Esophagus muscularis mucosa (tissue), 4 donors: ENCODE results near the gene MAPK8. TPM values are rescaled to one million over a fixed set of nuclear protein-coding genes. Genes with fewer than 3 reads are reported as not detected.

ENCODE experiments used
- DNase-seq: peaks from one replicate; pipeline ENCODE4 v3.0.0-alpha.2; 2017; ENCODE audit errors: extremely low spot score
- H3K27ac ChIP-seq, 4 donors: fragments of 200-600 bp; sonication (generic); replicated peaks in 1 of 4; 1 replicate in 3 of 4; 2 replicates in 1 of 4; pipeline ENCODE4 v1.5.1; 2016 to 2019; ENCODE audit warnings: mild to moderate bottlenecking in 1 of 4
- H3K27me3 ChIP-seq, 4 donors: fragments of 200-600 bp; sonication (generic); one replicate each; pipeline versions ENCODE4 v1.5.1 to v1.6.0; 2016 to 2019
- H3K36me3 ChIP-seq, 4 donors: fragments of 200-600 bp; sonication (generic); one replicate each; pipeline ENCODE4 v1.5.1; 2016 to 2019
- H3K4me1 ChIP-seq, 4 donors: fragments of 200-600 bp; sonication (generic); one replicate each; pipeline ENCODE4 v1.5.1; 2016 to 2019
- H3K4me3 ChIP-seq, 4 donors: fragments of 200-600 bp; sonication (generic); 1 replicate in 2 of 4; 2 replicates in 2 of 4; pipeline ENCODE4 v1.5.1; 2016 to 2019; ENCODE audit warnings: mild to moderate bottlenecking in 4 of 4, moderate library complexity in 1 of 4
- H3K9me3 ChIP-seq, 4 donors: fragments of 200-600 bp; sonication (generic); 1 replicate in 3 of 4; 2 replicates in 1 of 4; pipeline ENCODE4 v1.5.1; 2016 to 2019
- EP300 ChIP-seq: sonication (generic); formaldehyde crosslinking; IDR thresholded peaks from one replicate; pipeline ENCODE4 v1.6.1; 2017; ENCODE audit warnings: antibody characterized with exemption
- POLR2A ChIP-seq: fragments of 450-650 bp; IDR thresholded peaks from one replicate; pipeline ENCODE4 v1.6.1; 2017; ENCODE audit warnings: antibody characterized with exemption, moderate library complexity, mild to moderate bottlenecking, low read depth
- POLR2AphosphoS5 ChIP-seq, 2 donors: sonication (generic); formaldehyde crosslinking; IDR thresholded peaks; one replicate each; pipeline ENCODE4 v1.6.1; 2017; ENCODE audit warnings: antibody characterized with exemption in 2 of 2
- WGBS: methylation state at CpG from one replicate; pipeline ENCODE4 v1.1.5; 2018; 5-methylcytosine and 5-hydroxymethylcytosine counted together
- intact Hi-C: fragments of 100-400 bp; cut with DNase I; formaldehyde crosslinking; loops from one replicate; pipeline ENCODE4 v1.15.1; 2023
- total RNA-seq, 4 donors: library from RNA; depleted of rRNA; stranded (reverse); fragments of >200 nt; gene quantifications; one replicate each; pipeline versions ENCODE4 v1.1.0 to v1.2.1, GENCODE V29; 2016
- TF ChIP-seq, protein P1 (sequence below), 3 experiments: fragments of 200-600 bp in 2 of 3; fragments of 450-650 bp in 1 of 3; sonication (generic) in 2 of 3; IDR thresholded peaks; one replicate each; pipeline ENCODE4 v1.5.1; 2017 to 2019; ENCODE audit warnings: antibody characterized with exemption in 3 of 3, mild to moderate bottlenecking in 2 of 3, moderate library complexity in 1 of 3

MAPK8 gene
- total RNA-seq, 4 donors from 2014 or later, result 26.8 to 50.0 (median 33.1) TPM

DNA sequence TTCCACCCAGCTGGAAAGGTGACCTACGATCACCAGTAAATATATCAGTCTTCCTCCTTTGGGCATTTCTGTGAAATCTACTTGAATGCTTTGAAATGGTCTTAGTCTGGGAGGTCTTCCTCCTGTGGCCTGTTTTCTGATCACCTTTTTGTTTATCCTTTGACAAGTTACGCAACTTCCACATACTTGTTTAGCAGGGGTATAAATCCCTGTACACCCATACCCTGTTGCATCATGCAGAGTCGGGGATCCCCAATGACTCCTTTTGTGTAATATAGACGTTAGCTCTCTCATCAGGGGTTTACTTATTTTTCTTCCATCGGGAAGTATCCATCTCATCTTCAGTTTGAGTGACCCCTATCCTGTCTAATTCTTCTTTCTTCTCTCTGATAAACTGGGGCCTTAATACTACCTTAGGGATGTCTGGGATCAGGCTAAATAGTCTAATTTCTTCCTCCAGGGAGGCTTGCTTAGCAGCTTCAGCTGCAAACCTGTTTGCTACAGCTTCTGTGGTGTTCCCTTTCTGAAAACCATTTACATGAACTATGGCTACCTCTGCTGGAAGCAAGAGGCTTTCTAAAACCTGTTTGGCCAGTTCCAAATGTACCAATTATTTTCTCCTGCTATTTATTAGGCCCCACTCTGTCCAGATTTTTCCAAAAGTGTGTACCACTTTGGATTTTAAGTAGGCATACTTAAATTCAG is 25.8 kb downstream of the MAPK8 start:
- no peaks in the 10 kb centered on the region for H3K27me3 ChIP-seq
- intact Hi-C loops, result no loop called here
- no peak overlapping the region for H3K27ac ChIP-seq
- H3K4me1 ChIP-seq, result peaks cover 0 to 9% (median 0%) of the 10 kb centered on the region in 4 donors
- peaks cover 0 to 7% (median 0%) of the 10 kb centered on the region in 4 donors for H3K36me3 ChIP-seq
- no peak overlapping the region for H3K4me3 ChIP-seq
- TF ChIP-seq POLR2A (no peak), EP300 (no peak)
- TF ChIP-seq, protein P1, sequence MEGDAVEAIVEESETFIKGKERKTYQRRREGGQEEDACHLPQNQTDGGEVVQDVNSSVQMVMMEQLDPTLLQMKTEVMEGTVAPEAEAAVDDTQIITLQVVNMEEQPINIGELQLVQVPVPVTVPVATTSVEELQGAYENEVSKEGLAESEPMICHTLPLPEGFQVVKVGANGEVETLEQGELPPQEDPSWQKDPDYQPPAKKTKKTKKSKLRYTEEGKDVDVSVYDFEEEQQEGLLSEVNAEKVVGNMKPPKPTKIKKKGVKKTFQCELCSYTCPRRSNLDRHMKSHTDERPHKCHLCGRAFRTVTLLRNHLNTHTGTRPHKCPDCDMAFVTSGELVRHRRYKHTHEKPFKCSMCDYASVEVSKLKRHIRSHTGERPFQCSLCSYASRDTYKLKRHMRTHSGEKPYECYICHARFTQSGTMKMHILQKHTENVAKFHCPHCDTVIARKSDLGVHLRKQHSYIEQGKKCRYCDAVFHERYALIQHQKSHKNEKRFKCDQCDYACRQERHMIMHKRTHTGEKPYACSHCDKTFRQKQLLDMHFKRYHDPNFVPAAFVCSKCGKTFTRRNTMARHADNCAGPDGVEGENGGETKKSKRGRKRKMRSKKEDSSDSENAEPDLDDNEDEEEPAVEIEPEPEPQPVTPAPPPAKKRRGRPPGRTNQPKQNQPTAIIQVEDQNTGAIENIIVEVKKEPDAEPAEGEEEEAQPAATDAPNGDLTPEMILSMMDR (IDR thresholded peaks at IDR 0.05), result no peak
- 94% methylated on average over 5 of the region's 5 CpGs for WGBS
- DNase-seq, result no peak
- peaks cover 0 to 4% (median 0%) of the 10 kb centered on the region in 4 donors for H3K9me3 ChIP-seq

DNA sequence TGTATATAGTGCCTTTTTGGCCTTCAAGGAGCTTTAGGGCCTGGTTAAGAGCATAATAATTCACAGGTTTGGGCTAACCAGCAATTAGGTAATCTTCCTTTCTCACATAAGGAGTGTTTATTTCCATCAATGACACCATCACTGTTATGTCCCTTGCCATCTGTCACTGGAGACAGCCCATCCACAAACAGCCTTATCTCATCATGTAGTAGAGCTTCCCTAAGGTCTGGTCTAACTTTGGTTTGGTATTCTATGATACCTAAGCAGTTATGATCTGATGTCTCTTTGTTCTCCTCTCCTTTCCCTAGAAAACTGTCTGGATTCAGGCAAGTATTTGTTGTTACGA is 26.4 kb downstream of the MAPK8 start:
- no peak overlapping the region for H3K4me3 ChIP-seq
- no peak overlapping the region for H3K27ac ChIP-seq
- intact Hi-C loops, result no loop called here
- peaks cover 0 to 7% (median 0%) of the 10 kb centered on the region in 4 donors for H3K36me3 ChIP-seq
- no peak for DNase-seq
- TF ChIP-seq, protein P1 (IDR thresholded peaks at IDR 0.05), result no peak
- TF ChIP-seq POLR2AphosphoS5 (IDR thresholded peaks at IDR 0.05), result no peak
- no peak for TF ChIP-seq EP300
- no peak for TF ChIP-seq POLR2A
- WGBS, result 96% methylated on average over 1 of the region's 1 CpG
- H3K4me1 ChIP-seq, result peaks cover 0 to 9% (median 0%) of the 10 kb centered on the region in 4 donors
- peaks cover 0 to 4% (median 0%) of the 10 kb centered on the region in 4 donors for H3K9me3 ChIP-seq
- no peaks in the 10 kb centered on the region for H3K27me3 ChIP-seq

DNA sequence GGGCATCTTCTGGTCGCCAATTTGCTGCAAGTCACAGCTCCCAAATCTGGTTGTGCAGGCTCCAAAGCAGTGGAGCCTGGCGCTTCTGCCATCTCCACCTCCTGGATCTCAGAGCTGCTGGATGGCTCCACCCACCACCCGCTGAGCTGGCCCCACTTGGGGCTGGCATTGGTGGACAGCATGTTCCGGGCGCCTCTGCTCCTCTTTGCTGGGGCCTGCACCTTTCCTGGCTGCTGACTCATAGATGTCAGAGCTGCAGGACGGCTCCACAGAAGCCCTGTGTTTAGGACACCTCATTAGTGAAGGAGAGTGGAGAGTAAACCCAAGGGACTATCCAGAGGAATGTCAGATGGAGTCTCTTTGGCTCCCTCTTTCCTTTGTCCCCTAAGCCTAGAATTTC is 27.4 kb downstream of the MAPK8 start:
- intact Hi-C loops, result no loop called here
- TF ChIP-seq POLR2AphosphoS5 (IDR thresholded peaks at IDR 0.05), result no peak
- no peak for TF ChIP-seq POLR2A
- TF ChIP-seq, protein P1 (IDR thresholded peaks at IDR 0.05), result no peak
- no peak for TF ChIP-seq EP300

DNA sequence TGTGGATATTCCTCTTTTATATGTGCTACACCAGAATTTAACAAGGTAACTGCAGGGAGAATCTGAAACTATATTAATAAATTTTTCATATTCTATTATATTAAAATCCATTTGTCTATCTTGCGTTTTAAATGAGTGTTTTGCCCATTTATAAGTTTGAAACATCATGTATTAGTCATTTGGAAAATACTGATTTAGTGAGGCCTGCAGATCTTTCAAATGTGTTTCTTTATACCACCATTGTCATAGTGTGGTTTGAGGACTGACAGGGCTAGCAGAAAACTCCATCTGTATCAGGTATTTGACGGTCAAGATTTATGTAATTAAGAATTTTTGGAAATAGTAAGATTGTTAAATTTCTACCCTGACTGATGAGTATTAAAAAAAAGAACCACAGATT is 29.3 kb downstream of the MAPK8 start:
- H3K27ac ChIP-seq, result no peak overlapping the region
- peaks cover 0 to 4% (median 0%) of the 10 kb centered on the region in 4 donors for H3K9me3 ChIP-seq
- peaks cover 0 to 7% (median 0%) of the 10 kb centered on the region in 4 donors for H3K36me3 ChIP-seq
- no peaks in the 10 kb centered on the region for H3K27me3 ChIP-seq
- DNase-seq, result no peak
- H3K4me1 ChIP-seq, result peaks cover 0 to 15% (median 2%) of the 10 kb centered on the region in 4 donors
- TF ChIP-seq POLR2A (no peak), POLR2AphosphoS5 (IDR thresholded peaks at IDR 0.05) (no peak), EP300 (no peak)
- TF ChIP-seq, protein P1 (IDR thresholded peaks at IDR 0.05), result no peak
- 97% methylated on average over 2 of the region's 2 CpGs for WGBS
- intact Hi-C loops, result no loop called here
- no peak overlapping the region for H3K4me3 ChIP-seq

More for the DNA sequence above, 27.4 kb downstream of the MAPK8 start:
- H3K4me1 ChIP-seq, result peaks cover 0 to 9% (median 0%) of the 10 kb centered on the region in 4 donors
- no peak overlapping the region for H3K27ac ChIP-seq
- H3K36me3 ChIP-seq, result peaks cover 0 to 7% (median 0%) of the 10 kb centered on the region in 4 donors
- WGBS, result 97% methylated on average over 6 of the region's 6 CpGs
- no peaks in the 10 kb centered on the region for H3K27me3 ChIP-seq
- H3K9me3 ChIP-seq, result peaks cover 0 to 4% (median 0%) of the 10 kb centered on the region in 4 donors
- no peak overlapping the region for H3K4me3 ChIP-seq
- no peak for DNase-seq
